Measurements from ENCODE around the gene SEPTIN10. TPM values are rescaled to one million over a fixed set of nuclear protein-coding genes. Genes with fewer than 3 reads are reported as not detected.

Gene SEPTIN10
- 71.3 TPM for polyA plus RNA-seq (2013, experiment 1 of 2)
- 70.6 TPM for polyA plus RNA-seq (2013, experiment 2 of 2)

- H4K8ac ChIP-seq (ENCODE audit: low read depth, low read length) = peak within 1 kb of the TSS; percentile 43
- H3K79me1 ChIP-seq (ENCODE audit: low read depth, low read length) = peaks cover 9% of the 10 kb centered on the region
- H3K9me3 ChIP-seq (replicated peaks in 1 of 2; ENCODE audit: control insufficient read depth in 2 of 2, insufficient read depth in 1 of 2, low read depth in 1 of 2, low read length in 2 of 2) = peaks cover 0 to 3% of the 10 kb centered on the region in 2 donors
- WGBS, 2 donors (ENCODE audit: extremely low coverage in 2 of 2, insufficient read length in 2 of 2, insufficient replicate concordance in 1 of 2) = no CpG with 5 or more reads among the region's 104 CpGs
- peak within 1 kb of the TSS; percentile 53 for H2BK5ac ChIP-seq (ENCODE audit: low read length)
- H3K23ac ChIP-seq (ENCODE audit: low read depth, low read length, poor library complexity) = peak within 1 kb of the TSS; percentile 99
- H2BK120ac ChIP-seq (ENCODE audit: low read depth, low read length) = peak within 1 kb of the TSS; percentile 47
- peak within 1 kb of the TSS; percentile 84 for H3K4ac ChIP-seq (ENCODE audit: low read length)
- peak within 1 kb of the TSS; percentile 99 for H3K27ac ChIP-seq (replicated peaks; ENCODE audit: low read length)
- peak within 1 kb of the TSS; percentile 93 for H3K4me2 ChIP-seq (ENCODE audit: insufficient read depth, low read length, poor library complexity, severe bottlenecking)
- H3K9ac ChIP-seq (ENCODE audit: low read depth, low read length, poor library complexity) = peak within 1 kb of the TSS; percentile 92
- peaks cover 0 to 39% of the 10 kb centered on the region in 2 donors for H3K36me3 ChIP-seq (replicated peaks in 1 of 2; ENCODE audit: control insufficient read depth in 2 of 2, insufficient read depth in 2 of 2, low read length in 2 of 2)
- peak within 1 kb of the TSS; percentile 89 for H3K14ac ChIP-seq (ENCODE audit: low read length)
- peak within 1 kb of the TSS; percentile 96 for H3K18ac ChIP-seq (ENCODE audit: low read length)
- peaks cover 0 to 17% (median 10%) of the 10 kb centered on the region in 3 experiments for H3K27me3 ChIP-seq (ENCODE audit: control insufficient read depth in 3 of 3, insufficient read depth in 3 of 3, low read depth in 1 of 3, low read length in 3 of 3)
- H4K91ac ChIP-seq (ENCODE audit: low read depth, low read length, poor library complexity) = no peak within 1 kb of the TSS
- H2AFZ ChIP-seq (ENCODE audit: low read length) = peak within 1 kb of the TSS; percentile 90
- peak; percentile 98 for DNase-seq (ENCODE audit: low spot score)
- H2BK12ac ChIP-seq (ENCODE audit: low read length) = peak within 1 kb of the TSS; percentile 73
- peak within 1 kb of the TSS; percentile 74 to 99 for H3K4me3 ChIP-seq (ENCODE audit: low read length in 2 of 2)
- H2AK5ac ChIP-seq (ENCODE audit: low read depth, low read length) = peak within 1 kb of the TSS; percentile 81
- H3K4me1 ChIP-seq (ENCODE audit: control insufficient read depth in 2 of 2, insufficient read depth in 1 of 2, low read depth in 1 of 2, low read length in 2 of 2) = peaks cover 7 to 22% of the 10 kb centered on the region in 2 donors
- H2BK15ac ChIP-seq (ENCODE audit: low read length) = peak within 1 kb of the TSS; percentile 83
Observed at GRCh38 chr2:109613922-109614714, at the start of gene SEPTIN10, which contains the start of gene SOWAHC. SEPTIN10 (minus strand) TSS chr2:109613966; CDS start chr2:109613827, 139 bp downstream. SOWAHC (plus strand) TSS chr2:109614364; CDS start chr2:109614490, 126 bp downstream.

- Histone ChIP-seq H2BK5ac (ENCODE audit: low read length) (no peak overlapping the region), H3K4me1 (ENCODE audit: control insufficient read depth in 2 of 2, insufficient read depth in 1 of 2, low read depth in 1 of 2, low read length in 2 of 2) (peaks cover 4 to 7% of the 10 kb centered on the region in 2 donors), H2BK15ac (ENCODE audit: low read length) (no peak overlapping the region), H2BK120ac (ENCODE audit: low read depth, low read length) (no peak overlapping the region), H3K4me3 (ENCODE audit: low read length in 2 of 2) (no peak overlapping the region), H3K9ac (ENCODE audit: low read depth, low read length, poor library complexity) (no peak overlapping the region), H3K36me3 (replicated peaks in 1 of 2; ENCODE audit: control insufficient read depth in 2 of 2, insufficient read depth in 2 of 2, low read length in 2 of 2) (no peaks in the 10 kb centered on the region), H2AFZ (ENCODE audit: low read length) (no peak overlapping the region), H3K9me3 (replicated peaks in 1 of 2; ENCODE audit: control insufficient read depth in 2 of 2, insufficient read depth in 1 of 2, low read depth in 1 of 2, low read length in 2 of 2) (no peaks in the 10 kb centered on the region), H4K8ac (ENCODE audit: low read depth, low read length) (no peak overlapping the region), H3K79me1 (ENCODE audit: low read depth, low read length) (no peaks in the 10 kb centered on the region), H4K91ac (ENCODE audit: low read depth, low read length, poor library complexity) (no peak overlapping the region), H3K14ac (ENCODE audit: low read length) (no peak overlapping the region), H2BK12ac (ENCODE audit: low read length) (no peak overlapping the region), H3K18ac (ENCODE audit: low read length) (no peak overlapping the region), H3K23ac (ENCODE audit: low read depth, low read length, poor library complexity) (no peak overlapping the region), H3K4ac (ENCODE audit: low read length) (no peak overlapping the region), H3K4me2 (ENCODE audit: insufficient read depth, low read length, poor library complexity, severe bottlenecking) (no peak overlapping the region), H3K27ac (replicated peaks; ENCODE audit: low read length) (no peak overlapping the region), H2AK5ac (ENCODE audit: low read depth, low read length) (no peak overlapping the region), H3K27me3 (ENCODE audit: control insufficient read depth in 3 of 3, insufficient read depth in 3 of 3, low read depth in 1 of 3, low read length in 3 of 3) (peaks cover 0 to 15% (median 0%) of the 10 kb centered on the region in 3 experiments)
- DNase-seq (ENCODE audit: low spot score) = no peak
Observed at GRCh38 chr2:109662889-109663288, 49.1 kb upstream of the SEPTIN10 start.

- Histone ChIP-seq H2BK15ac (ENCODE audit: low read length) (no peak overlapping the region), H2BK12ac (ENCODE audit: low read length) (no peak overlapping the region), H3K4me2 (ENCODE audit: insufficient read depth, low read length, poor library complexity, severe bottlenecking) (no peak overlapping the region), H3K36me3 (replicated peaks in 1 of 2; ENCODE audit: control insufficient read depth in 2 of 2, insufficient read depth in 2 of 2, low read length in 2 of 2) (no peaks in the 10 kb centered on the region), H2AFZ (ENCODE audit: low read length) (peak overlapping the region; percentile 42), H3K27ac (replicated peaks; ENCODE audit: low read length) (no peak overlapping the region), H3K23ac (ENCODE audit: low read depth, low read length, poor library complexity) (no peak overlapping the region), H3K9me3 (replicated peaks in 1 of 2; ENCODE audit: control insufficient read depth in 2 of 2, insufficient read depth in 1 of 2, low read depth in 1 of 2, low read length in 2 of 2) (no peaks in the 10 kb centered on the region), H3K4me1 (ENCODE audit: control insufficient read depth in 2 of 2, insufficient read depth in 1 of 2, low read depth in 1 of 2, low read length in 2 of 2) (peaks cover 4 to 7% of the 10 kb centered on the region in 2 donors), H2BK120ac (ENCODE audit: low read depth, low read length) (no peak overlapping the region), H2BK5ac (ENCODE audit: low read length) (no peak overlapping the region), H3K27me3 (ENCODE audit: control insufficient read depth in 3 of 3, insufficient read depth in 3 of 3, low read depth in 1 of 3, low read length in 3 of 3) (peaks cover 0 to 15% (median 0%) of the 10 kb centered on the region in 3 experiments), H3K18ac (ENCODE audit: low read length) (no peak overlapping the region), H4K8ac (ENCODE audit: low read depth, low read length) (no peak overlapping the region), H2AK5ac (ENCODE audit: low read depth, low read length) (no peak overlapping the region), H3K4me3 (ENCODE audit: low read length in 2 of 2) (no peak overlapping the region), H3K14ac (ENCODE audit: low read length) (no peak overlapping the region), H3K79me1 (ENCODE audit: low read depth, low read length) (no peaks in the 10 kb centered on the region), H3K4ac (ENCODE audit: low read length) (no peak overlapping the region), H3K9ac (ENCODE audit: low read depth, low read length, poor library complexity) (no peak overlapping the region), H4K91ac (ENCODE audit: low read depth, low read length, poor library complexity) (no peak overlapping the region)
- no peak for DNase-seq (ENCODE audit: low spot score)
- no CpG with 5 or more reads among the region's 3 CpGs for WGBS, 2 donors (ENCODE audit: extremely low coverage in 2 of 2, insufficient read length in 2 of 2, insufficient replicate concordance in 1 of 2)
Observed at GRCh38 chr2:109660046-109660860, 46.5 kb upstream of the SEPTIN10 start.
